ENCODE measurements around the gene PCDH17.
A peak's percentile ranks its signal among the peaks of the same experiment; 100 is the strongest.

PCDH17 gene

GRCh38 chr13:57627663-57628062, 3.9 kb upstream of the PCDH17 start:
- TF ChIP-seq SPI1 (IDR thresholded peaks at IDR 0.05; ENCODE audit: borderline replicate concordance, low read depth) (no peak), CTCF (IDR thresholded peaks at IDR 0.05; ENCODE audit: insufficient read depth, low read length) (no peak), GABPA (IDR thresholded peaks at IDR 0.05; ENCODE audit: low read depth) (no peak)
- TF ChIP-seq, protein P1, sequence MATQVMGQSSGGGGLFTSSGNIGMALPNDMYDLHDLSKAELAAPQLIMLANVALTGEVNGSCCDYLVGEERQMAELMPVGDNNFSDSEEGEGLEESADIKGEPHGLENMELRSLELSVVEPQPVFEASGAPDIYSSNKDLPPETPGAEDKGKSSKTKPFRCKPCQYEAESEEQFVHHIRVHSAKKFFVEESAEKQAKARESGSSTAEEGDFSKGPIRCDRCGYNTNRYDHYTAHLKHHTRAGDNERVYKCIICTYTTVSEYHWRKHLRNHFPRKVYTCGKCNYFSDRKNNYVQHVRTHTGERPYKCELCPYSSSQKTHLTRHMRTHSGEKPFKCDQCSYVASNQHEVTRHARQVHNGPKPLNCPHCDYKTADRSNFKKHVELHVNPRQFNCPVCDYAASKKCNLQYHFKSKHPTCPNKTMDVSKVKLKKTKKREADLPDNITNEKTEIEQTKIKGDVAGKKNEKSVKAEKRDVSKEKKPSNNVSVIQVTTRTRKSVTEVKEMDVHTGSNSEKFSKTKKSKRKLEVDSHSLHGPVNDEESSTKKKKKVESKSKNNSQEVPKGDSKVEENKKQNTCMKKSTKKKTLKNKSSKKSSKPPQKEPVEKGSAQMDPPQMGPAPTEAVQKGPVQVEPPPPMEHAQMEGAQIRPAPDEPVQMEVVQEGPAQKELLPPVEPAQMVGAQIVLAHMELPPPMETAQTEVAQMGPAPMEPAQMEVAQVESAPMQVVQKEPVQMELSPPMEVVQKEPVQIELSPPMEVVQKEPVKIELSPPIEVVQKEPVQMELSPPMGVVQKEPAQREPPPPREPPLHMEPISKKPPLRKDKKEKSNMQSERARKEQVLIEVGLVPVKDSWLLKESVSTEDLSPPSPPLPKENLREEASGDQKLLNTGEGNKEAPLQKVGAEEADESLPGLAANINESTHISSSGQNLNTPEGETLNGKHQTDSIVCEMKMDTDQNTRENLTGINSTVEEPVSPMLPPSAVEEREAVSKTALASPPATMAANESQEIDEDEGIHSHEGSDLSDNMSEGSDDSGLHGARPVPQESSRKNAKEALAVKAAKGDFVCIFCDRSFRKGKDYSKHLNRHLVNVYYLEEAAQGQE (IDR thresholded peaks at IDR 0.05; ENCODE audit: insufficient replicate concordance, low read depth), result no peak
- H3K27me3 ChIP-seq (ENCODE audit: insufficient read depth, poor library complexity, severe bottlenecking), result peaks cover 39% of the 10 kb centered on the region
- H3K4me3 ChIP-seq (replicated peaks; ENCODE audit: insufficient read depth, low read length), result no peak overlapping the region
- H3K27ac ChIP-seq (replicated peaks), result no peak overlapping the region
- peak in 1 of 2 experiments; percentile 7 for DNase-seq (ENCODE audit: low read depth in 1 of 2, low spot score in 1 of 2)

DNA sequence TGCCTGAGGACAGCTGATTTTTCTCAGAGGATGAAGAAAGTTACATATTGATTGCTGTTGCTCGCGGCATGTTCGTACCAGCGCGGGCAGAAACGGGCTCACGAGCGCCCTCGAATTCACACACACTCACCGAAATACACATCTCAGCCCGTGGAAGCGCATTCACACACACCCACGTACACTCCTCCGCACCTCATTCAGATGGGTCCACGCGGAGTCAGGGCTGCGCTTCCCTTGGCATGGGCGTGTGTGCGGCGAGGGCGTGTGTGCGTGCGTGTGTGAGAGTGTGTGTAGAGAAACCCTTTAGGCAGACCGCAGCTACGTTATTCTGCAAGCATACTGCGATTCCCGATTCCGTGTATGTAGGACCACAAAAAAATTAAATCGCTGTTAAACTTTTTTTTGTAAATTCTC, 2.1 kb upstream of the PCDH17 start:
- Histone ChIP-seq H3K27ac (replicated peaks) (no peak overlapping the region), H3K27me3 (ENCODE audit: insufficient read depth, poor library complexity, severe bottlenecking) (peaks cover 39% of the 10 kb centered on the region), H3K4me3 (replicated peaks; ENCODE audit: insufficient read depth, low read length) (no peak overlapping the region)
- TF ChIP-seq CTCF (IDR thresholded peaks at IDR 0.05; ENCODE audit: insufficient read depth, low read length), result no peak
- TF ChIP-seq POLR2AphosphoS5 (IDR thresholded peaks at IDR 0.05; ENCODE audit: low read depth), result no peak
- TF ChIP-seq SPI1 (IDR thresholded peaks at IDR 0.05; ENCODE audit: borderline replicate concordance, low read depth), result no peak
- TF ChIP-seq, protein P1 (IDR thresholded peaks at IDR 0.05; ENCODE audit: insufficient replicate concordance, low read depth), result no peak
- DNase-seq (ENCODE audit: low read depth in 1 of 2, low spot score in 1 of 2), result no peak

DNA sequence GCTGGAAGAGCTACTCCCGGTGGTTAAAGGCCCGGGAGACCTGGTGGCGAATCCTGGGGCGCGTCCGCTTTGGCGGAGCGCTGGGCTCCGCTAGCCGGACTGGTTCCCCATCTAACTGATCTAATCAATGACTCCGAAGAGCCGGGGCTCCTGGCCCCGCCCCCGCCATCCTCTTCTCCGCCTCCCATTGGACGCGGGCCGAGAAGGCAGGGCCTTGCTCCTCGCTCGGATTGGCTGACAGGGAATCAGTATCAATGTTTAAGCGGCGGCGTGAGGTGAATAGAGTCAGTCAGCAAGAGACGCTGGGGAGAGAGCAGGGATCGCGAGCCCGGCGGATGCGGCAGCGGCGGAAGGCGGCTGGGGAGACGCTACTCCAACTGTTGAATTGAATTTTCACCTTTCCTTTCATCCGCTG, 1.7 kb upstream of the PCDH17 start:
- DNase-seq (ENCODE audit: low read depth in 1 of 2, low spot score in 1 of 2), result no peak
- Histone ChIP-seq H3K27me3 (ENCODE audit: insufficient read depth, poor library complexity, severe bottlenecking) (peaks cover 39% of the 10 kb centered on the region), H3K4me3 (replicated peaks; ENCODE audit: insufficient read depth, low read length) (no peak overlapping the region), H3K27ac (replicated peaks) (no peak overlapping the region)
- TF ChIP-seq SPI1 (IDR thresholded peaks at IDR 0.05; ENCODE audit: borderline replicate concordance, low read depth), result no peak
- no peak for TF ChIP-seq POLR2AphosphoS5 (IDR thresholded peaks at IDR 0.05; ENCODE audit: low read depth)
- no peak for TF ChIP-seq GABPA (IDR thresholded peaks at IDR 0.05; ENCODE audit: low read depth)
- TF ChIP-seq, protein P1 (IDR thresholded peaks at IDR 0.05; ENCODE audit: insufficient replicate concordance, low read depth), result no peak
- TF ChIP-seq CTCF (IDR thresholded peaks at IDR 0.05; ENCODE audit: insufficient read depth, low read length), result no peak

Data from HL-60 (cell line).